Left lobe of liver (tissue), 2 donors: Measurements from ENCODE around the gene CAMKV. TPM values are rescaled to one million over a fixed set of nuclear protein-coding genes. Genes with fewer than 3 reads are reported as not detected.
A peak's percentile ranks its signal among the peaks of the same experiment; 100 is the strongest.
"Not testable (repeated sequence)": the region's sequence is repeated elsewhere in the genome, so short reads cannot be mapped to it uniquely, and the experiment has no call there.

ENCODE experiments used
- ATAC-seq: fragments of 200-7000 bp; cut with Tn5 transposase; one replicate; pipeline ENCODE4 v1.9.1; 2020; ENCODE audit warnings: mild to moderate bottlenecking, moderate library complexity
- DNase-seq: peaks from one replicate; pipeline ENCODE4 v3.0.0-alpha.2; 2020; ENCODE audit warnings: low spot score
- total RNA-seq: library from RNA; stranded (reverse); gene quantifications from one replicate; pipeline ENCODE4 v1.2.1, GENCODE V29; 2021
- donor health status: DM: no; HTN: no; CAD: no; lungs with moderate emphysema.
- donor health status: DM: no; HTN: yes; CAD: no.

The CAMKV gene
- total RNA-seq, 1 donor from 2014 or later = not detected

GRCh38 chr3:49856181-49857005 lies 13.3 kb downstream of the CAMKV start, which contains the start of gene TRAIP:
Gene TRAIP (minus strand): TSS chr3:49856564. CDS start chr3:49856453, 111 bp downstream.
- ATAC-seq (peak; percentile 99), DNase-seq (peak; percentile 92)

- ATAC-seq (no peak), DNase-seq (no peak)
Observed at GRCh38 chr3:49855662-49856061, 14.0 kb downstream of the CAMKV start.

- peak; percentile 89 for ATAC-seq
Observed at GRCh38 chr3:49845694-49846093, 24.0 kb downstream of the CAMKV start.

GRCh38 chr3:49844464-49845183 lies 25.1 kb downstream of the CAMKV start:
- ATAC-seq = no peak
- DNase-seq = no peak

More at GRCh38 chr3:49845694-49846093, 24.0 kb downstream of the CAMKV start:
- peak; percentile 58 for DNase-seq

- ATAC-seq = no peak
Observed at GRCh38 chr3:49842843-49843517, 26.7 kb downstream of the CAMKV start.

GRCh38 chr3:49841806-49842205 lies 27.9 kb downstream of the CAMKV start:
- ATAC-seq (no peak), DNase-seq (no peak)

More at GRCh38 chr3:49842843-49843517, 26.7 kb downstream of the CAMKV start:
- no peak for DNase-seq

GRCh38 chr3:49841126-49841696 lies 28.5 kb downstream of the CAMKV start:
- DNase-seq (no peak), ATAC-seq (no peak)

GRCh38 chr3:49840388-49840787 lies 29.3 kb downstream of the CAMKV start:
- ATAC-seq (no peak), DNase-seq (no peak)

GRCh38 chr3:49839193-49839809 lies 30.4 kb downstream of the CAMKV start:
- ATAC-seq (peak; percentile 95), DNase-seq (peak; percentile 84)

GRCh38 chr3:49831341-49831740 lies 38.4 kb downstream of the CAMKV start:
- no peak for ATAC-seq
- no peak for DNase-seq

GRCh38 chr3:49826016-49826415 lies 43.7 kb downstream of the CAMKV start:
- no peak for DNase-seq
- no peak for ATAC-seq

- DNase-seq, ATAC-seq: not testable (repeated sequence)
Observed at GRCh38 chr3:49823131-49823530, 46.6 kb downstream of the CAMKV start.

- DNase-seq = peak; percentile 68
- peak; percentile 96 for ATAC-seq
Observed at GRCh38 chr3:49813497-49814174, 56.1 kb downstream of the CAMKV start, which contains the start of gene UBA7. Gene UBA7 (minus strand): TSS chr3:49813953. CDS start chr3:49813787, 166 bp downstream.

GRCh38 chr3:49812916-49813496 lies 56.7 kb downstream of the CAMKV start:
- DNase-seq (no peak), ATAC-seq (peak; percentile 45)

Other genes with a start within 250 kb of the CAMKV start
- gene APEH, start 195.6 kb downstream of the CAMKV start, total RNA-seq = 74.4 TPM
- gene MST1, start 180.4 kb downstream of the CAMKV start, total RNA-seq = 838 TPM
- 59.4 TPM for gene RNF123, start 180.3 kb downstream of the CAMKV start, total RNA-seq
- gene AMIGO3, start 150.2 kb downstream of the CAMKV start, total RNA-seq = not detected
- 38.0 TPM for gene GMPPB, start 146.0 kb downstream of the CAMKV start, total RNA-seq
- gene IP6K1, start 83.4 kb downstream of the CAMKV start, total RNA-seq = 14.6 TPM
- gene CDHR4, start 70.0 kb downstream of the CAMKV start, total RNA-seq = not detected
- 0.63 TPM for gene INKA1, start 66.6 kb downstream of the CAMKV start, total RNA-seq
- gene UBA7, start 56.0 kb downstream of the CAMKV start, total RNA-seq = 33.2 TPM
- gene TRAIP, start 13.3 kb downstream of the CAMKV start, total RNA-seq = 0.75 TPM
- gene MST1R, start 34.0 kb upstream of the CAMKV start, total RNA-seq = 1.3 TPM
- 9.4 TPM for gene MON1A, start 59.9 kb upstream of the CAMKV start, total RNA-seq
- 45.7 TPM for gene RBM6, start 70.2 kb upstream of the CAMKV start, total RNA-seq
- gene RBM5, start 219.0 kb upstream of the CAMKV start, total RNA-seq = 50.9 TPM